CMK (cell line): Measurements from ENCODE around the gene SLC40A1.
"Not testable (repeated sequence)": the region's sequence is repeated elsewhere in the genome, so short reads cannot be mapped to it uniquely, and the experiment has no call there.

Experiments used
- DNase-seq: peaks from one replicate; pipeline ENCODE4 v3.0.0-alpha.2; 2010; ENCODE audit warnings: low read depth

The SLC40A1 gene, protein sequence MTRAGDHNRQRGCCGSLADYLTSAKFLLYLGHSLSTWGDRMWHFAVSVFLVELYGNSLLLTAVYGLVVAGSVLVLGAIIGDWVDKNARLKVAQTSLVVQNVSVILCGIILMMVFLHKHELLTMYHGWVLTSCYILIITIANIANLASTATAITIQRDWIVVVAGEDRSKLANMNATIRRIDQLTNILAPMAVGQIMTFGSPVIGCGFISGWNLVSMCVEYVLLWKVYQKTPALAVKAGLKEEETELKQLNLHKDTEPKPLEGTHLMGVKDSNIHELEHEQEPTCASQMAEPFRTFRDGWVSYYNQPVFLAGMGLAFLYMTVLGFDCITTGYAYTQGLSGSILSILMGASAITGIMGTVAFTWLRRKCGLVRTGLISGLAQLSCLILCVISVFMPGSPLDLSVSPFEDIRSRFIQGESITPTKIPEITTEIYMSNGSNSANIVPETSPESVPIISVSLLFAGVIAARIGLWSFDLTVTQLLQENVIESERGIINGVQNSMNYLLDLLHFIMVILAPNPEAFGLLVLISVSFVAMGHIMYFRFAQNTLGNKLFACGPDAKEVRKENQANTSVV

DNA sequence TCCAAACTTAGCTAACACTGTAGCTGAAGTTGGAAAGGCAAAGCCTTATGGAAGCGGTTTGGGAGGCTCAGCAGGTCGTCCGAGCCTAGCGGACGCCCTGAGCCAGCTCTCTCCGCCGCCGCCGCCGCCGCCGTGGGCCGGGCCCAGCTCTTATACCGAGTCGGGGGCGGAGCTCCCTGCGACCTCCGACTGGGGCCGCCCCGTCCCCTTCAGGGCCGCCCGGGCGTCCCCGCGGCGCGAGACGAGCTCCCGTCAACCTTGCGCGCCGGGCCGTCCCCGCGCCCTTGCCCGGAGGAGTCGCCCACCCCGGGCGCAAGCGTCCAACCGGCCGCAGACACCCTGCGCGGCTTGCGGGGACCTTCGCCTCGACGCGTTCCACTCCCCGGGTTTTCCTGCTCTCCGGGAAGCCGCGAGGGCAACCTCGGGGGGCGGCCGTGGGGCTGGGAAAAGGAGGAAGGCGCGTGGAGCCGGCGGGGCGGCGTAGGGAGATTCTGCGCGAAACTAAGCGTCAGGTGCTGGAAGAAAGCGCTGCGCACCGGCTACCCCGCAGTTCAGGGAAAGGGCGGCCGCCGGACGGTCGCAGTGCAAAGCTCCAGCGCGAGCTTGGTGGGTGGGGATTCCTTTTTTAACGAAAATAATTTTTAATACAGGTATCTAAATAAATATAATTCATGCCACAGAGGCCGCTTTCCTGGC, at the start of gene SLC40A1:
Gene SLC40A1, minus strand, starts transcription at position 129 of the 696 bp plus-strand sequence. CDS start 326 bp downstream, outside the sequence.
- no peak for DNase-seq

DNA sequence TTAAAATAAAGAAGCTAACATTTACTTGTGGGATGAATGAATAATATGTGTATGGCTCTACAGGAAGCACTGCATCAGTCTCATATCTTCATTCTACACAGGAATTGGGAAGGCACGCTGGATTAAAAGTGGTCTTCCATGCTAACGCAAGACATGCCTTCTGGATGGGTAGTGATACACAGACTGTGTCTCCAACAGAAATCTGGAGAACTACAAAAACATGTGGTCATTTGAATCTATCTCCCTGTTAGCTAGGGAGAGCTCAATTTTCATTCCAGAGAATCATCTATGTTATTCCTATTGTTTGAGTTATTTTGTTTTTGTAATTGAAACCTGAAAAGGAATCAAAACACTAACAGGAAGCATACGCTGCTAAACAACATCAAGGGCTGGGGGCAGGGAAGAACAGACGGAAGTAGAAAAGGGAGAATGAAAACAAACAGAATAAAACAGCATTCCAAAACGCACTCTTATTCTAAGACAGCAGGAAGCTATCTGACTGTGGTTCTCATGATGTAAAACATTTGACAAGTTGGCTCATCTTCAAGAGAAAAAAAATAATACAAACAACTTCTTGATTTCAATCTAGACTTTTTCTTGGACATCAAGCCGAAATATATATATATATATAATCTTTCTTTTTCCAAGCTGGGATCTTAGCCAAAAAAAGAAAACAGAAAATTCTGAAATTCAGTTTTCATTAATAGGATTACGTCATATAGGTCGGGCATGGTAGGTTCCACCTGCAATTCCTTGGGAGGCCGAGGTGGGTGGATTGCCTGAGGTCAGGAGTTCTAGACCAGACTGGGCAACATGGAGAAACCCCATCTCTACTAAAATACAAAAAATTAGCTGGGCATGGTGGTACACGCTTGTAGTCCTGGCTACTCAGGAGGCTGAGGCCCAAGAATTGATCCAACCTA, 49.2 kb upstream of the SLC40A1 start:
- DNase-seq = no peak

DNA sequence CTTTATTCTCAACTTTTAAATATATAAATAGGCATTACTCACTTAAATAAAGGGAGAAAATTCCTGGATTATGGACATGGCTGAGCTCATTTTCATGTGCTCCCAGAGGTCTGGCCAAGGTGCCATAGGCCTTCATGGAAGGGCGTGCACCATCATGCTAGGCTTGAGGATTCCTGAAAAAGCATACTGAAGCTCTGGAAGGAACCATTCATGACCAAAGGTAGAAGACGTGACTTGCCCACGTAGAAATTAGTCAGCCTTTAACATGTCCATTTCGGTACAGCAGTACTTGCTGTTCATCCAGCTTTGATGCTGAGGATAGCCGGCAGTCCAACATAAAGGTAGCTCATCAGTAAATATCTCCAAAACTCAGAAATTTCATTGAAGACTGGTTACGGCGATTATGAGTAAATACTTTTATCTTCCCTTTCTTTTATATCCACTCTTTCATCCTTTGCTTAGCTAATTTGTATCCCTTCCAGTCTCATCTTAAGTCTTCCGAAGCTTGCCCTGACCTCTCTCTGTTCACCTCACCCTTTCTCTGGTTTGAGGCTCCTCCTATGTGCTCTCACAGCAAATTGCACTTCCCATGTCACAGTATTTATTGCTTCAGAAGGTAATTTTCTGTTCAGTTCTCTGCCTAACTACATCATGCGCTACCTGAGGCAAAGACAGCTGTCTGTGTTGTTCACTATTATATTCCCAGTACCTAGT, 48.4 kb upstream of the SLC40A1 start:
- no peak for DNase-seq

DNA sequence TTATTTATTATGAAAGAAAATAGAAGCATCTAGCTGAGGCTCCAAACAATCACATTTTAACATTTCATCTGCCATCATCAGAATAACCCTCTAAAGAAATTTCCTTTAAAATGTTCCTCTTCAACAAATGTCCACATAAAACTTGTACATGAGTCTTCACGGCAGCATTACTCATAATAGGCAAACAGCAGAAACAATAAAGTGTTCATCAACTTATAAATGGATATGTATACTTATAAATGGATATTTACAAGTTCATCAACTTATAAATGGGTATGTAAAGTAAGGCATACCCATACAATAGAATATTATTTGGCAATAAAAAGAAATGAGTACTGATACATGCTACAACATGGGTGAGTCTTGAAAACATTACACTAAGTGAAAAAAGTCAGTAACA, 47.2 kb upstream of the SLC40A1 start:
- no peak for DNase-seq

DNA sequence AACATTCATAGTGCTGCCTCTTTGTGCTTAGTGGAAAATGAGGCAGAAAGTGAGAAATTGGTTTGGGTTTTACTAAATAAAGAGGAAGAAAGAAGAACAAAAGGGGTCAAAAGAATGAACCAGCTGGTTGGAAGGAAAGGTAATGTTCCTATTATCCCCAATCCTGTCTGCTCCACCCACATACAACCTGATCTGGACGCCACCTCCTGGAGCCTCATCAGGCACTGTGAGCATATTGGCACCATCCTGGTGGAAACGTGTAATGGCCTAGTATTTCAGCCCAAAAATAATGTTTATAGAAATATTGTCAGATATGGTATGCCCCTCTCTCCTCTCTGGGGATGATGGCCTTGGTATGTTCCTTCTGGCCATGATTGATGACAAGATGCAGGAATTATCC, 45.0 kb upstream of the SLC40A1 start:
- no peak for DNase-seq

DNA sequence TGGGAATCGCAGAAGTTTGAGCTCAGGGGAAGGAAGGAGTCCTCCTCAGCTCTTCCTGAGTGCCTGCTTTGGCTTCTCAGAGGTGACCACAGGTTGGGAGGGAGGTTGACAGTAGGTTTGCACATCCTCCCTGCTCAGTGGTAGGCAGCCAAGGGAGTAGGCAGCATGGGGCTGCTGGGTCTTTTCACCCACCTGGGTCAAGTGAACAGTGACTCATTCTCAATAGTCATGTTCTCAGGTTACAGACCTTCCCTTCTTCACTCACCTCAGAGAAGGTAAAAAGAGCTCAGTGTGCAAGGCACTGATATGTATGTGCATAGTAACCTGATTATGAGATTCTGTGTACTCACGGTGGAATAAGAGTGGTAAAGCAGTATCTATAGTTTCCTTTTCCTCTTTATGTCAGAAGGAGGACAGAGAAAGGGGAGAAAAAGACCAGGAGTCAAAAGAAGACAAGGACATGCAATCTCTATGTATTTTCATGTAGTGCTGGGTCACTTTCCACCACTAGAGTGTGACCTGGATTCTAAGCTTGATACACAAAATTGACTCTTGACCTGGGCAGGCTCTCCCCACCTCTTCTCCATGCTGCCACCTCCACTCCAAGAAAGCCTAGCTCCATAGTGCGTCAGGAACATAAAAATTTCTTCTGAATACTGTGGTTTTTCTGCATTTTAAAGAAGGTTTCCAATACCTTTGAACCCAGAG, 44.2 kb upstream of the SLC40A1 start:
- DNase-seq = no peak

DNA sequence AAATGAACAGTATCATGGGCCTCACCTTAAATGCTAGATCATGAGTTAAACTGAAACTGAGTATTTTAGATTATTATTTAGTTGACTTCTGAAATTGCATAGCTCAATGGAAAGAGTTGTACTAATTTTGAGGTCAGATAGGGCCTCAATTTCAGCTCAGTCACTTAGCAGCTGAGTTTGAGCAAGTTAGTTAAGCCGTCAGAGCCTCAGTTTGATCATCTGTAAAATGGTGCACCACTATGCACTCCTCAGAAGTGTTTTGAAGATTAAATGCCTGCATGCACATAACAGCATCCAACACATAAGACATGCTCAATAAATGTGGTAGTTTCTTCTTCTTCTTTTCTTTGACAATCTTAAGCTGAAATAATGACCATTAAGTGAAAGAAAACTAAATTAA, 42.5 kb upstream of the SLC40A1 start:
- DNase-seq = no peak

DNA sequence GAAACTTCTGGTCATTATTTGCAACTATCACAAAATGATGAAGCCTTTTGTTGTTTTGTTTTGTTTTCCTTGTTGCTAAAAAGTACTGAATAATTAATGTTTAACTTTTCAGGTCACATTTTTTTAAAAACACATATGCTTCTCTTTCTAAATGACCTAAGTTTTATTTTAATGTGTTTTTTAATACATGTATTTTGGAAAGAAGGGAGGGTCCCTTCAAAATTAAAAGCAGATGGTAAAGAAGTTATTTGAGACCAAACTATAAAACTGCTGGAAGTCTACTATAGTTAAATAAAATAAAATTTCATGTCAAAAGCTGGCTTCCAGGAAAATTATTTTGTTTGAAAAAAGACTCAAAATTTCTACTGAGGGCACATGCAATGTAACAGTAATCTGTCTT, 41.2 kb upstream of the SLC40A1 start:
- DNase-seq = no peak

DNA sequence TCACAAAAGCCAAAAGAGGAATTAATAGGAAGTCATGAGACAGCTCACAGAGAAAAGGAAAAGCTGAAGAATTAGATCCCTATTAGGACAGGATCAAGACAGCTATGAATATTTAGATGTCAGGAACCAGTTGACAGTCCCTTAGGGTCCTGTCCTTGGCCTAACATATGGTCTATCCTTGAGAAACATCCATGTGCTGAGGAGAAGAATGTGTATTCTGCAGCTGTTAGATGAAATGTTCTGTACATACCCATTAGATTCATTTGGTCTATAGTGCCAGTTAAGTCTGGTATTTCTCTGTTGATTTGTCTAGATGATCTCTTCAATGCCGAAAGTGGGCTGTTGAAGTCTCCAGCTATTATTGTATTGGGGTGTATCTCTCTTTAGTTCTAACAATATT, 37.6 kb upstream of the SLC40A1 start:
- no peak for DNase-seq

DNA sequence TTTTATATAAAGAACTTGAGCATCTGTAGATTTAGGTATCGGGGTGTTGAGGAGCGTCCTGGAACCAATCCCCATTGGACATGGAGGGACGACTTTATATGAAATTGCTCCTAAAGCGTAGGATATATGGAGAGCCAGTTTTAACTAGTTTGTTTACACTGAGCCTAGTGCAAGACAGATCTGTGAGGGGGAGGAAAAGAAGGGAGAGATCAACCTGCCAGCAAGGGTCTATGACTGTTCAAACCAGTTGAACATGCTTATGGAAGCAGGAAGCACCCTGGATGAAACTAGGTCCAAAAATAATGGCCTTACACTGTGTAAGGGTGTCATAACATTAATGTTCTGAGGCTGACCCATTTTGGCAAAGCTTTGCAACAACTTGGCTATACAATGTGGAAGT, 34.0 kb upstream of the SLC40A1 start:
- no peak for DNase-seq

DNA sequence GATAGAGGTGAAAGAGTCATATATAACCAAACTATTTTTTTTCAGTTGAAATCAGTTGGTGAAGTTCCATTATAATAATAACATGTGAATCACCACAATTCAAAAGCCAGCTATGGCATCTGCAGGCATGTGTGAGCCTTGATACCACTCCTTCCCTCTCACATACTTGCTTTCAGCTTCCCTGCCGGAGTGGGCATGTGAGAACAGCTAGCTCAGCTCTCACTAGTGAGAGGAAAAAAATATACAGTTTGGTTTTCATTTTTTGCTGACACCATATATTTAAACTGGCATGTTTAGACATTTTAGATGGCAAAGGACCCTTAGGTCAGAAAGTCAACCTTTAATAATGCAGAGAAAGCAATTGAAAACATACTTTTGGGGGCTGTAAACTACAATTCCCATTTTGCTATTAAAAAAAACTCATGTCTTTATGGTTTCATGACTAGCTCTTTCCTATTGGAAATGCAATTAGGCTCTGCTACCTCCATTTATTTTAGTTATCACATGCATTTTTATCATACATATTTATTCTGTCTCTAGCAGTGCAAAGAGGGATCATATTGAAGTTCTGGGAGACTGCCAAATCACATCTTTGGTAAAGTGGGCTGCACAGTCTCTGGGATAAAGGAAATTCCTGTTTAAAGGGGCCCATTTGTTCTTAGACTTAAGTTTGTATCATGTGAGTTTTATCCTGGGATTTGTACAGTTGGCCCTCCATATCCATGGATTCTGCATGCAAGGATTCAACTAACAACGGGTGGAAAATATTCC, 33.2 kb upstream of the SLC40A1 start:
- DNase-seq = no peak

DNA sequence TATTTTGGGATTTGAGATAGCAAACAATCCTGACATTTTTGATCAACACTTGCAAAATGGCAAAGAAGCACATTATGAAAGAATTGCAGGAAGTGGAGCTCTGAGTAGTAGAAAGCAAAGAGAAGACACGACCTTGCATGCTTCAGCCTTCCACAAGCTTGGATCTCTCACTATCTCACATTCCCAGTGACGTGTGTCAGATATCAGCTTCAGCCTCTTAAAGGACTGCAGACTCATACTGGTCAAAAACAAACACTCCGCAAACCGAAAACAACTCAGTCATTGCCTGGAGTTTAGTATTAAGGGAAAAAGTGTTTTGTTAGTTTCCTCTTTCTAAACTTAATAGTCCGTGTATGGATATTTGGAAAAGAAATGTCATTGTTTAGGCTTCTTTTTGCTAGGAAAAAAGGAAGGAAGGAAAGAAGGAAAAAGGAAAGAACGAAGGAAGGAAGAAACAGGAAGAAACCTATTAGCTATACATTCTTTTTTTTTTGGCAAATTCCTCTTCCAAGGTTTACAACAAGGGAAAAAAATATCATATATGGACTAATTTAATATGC, 32.6 kb upstream of the SLC40A1 start:
- no peak for DNase-seq

DNA sequence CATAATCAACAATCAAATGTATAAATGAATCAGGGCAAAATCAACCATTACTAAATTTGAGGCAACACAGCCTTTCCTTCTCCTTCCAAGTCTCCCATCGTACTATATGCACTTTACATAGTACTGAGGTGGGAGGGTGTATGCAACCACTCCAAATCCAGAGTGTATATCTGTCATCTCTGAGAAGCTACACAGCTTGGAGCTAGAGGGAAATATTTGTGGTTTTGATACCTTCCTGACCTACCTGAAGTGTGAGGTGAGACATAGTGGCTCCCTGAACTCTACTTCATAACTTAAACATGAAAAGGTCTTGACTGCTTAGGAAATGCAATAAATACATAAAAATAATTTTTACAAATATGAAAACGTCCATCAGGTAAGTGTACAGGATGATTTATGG, 30.1 kb upstream of the SLC40A1 start:
- no peak for DNase-seq

DNA sequence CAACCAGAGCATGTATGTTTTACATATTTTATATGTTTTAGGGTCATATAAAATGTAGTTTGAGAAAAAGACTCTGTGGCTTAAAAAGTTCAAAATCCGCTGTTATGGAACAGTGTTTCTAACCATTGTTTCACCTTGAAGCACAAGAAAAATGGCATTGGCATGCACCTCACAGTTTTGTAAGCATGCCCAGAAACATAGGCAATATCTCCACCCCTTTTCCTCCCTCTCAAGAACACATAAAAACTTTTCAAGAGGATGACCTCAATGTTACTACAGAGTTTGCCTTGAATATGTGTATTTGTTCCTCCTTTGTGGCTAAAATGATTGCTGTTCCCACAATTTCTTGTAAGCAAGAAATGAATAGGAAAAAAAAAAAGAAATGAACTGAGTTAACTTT, 29.3 kb upstream of the SLC40A1 start:
- no peak for DNase-seq

DNA sequence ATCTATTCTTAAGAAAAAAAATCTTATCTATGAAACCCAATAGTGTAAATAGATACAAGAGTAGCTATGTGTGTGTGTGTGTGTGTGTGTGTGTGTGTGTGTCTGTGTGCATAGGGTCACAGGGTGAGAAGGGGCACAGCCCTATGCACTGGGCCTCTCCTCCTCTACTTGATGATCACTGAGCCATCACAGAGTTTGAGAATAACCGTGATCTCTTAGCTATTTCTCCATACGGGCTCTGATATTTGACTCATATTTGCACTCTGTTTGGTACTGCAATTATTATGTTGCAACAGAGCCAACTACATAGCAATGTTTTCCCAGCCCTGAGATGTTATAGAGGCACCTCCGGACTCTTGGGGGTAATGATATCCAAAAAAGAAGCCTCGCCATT, 28.8 kb upstream of the SLC40A1 start:
- DNase-seq = no peak

DNA sequence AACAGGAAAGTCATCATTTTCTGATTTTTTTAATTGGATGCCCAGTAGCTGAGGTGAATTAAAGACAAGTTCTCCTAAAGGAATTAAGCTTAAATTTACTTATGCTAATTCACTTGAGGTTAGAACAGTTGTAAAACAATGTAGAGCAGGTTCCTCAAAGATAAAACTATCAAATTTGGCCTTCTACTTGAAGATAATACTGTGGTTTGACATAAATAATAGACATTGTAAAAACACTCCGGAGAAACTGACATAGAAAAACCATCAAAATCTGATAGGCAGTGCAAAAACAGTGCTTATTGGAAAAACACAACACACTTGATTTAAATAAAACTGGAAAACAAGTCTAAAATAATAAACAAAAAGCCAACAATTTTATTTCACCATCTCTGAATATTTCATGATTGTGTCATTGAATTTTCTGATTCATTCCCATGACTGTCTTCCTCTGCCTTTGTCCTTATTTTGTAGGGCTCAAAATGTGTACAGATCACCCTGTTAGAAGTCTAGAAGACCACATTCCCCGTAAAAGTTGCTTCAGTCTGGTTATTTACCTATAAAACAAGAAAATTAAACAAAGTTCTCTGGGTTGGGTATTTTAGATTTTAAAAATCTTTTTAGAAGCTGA, 28.3 kb upstream of the SLC40A1 start:
- no peak for DNase-seq

DNA sequence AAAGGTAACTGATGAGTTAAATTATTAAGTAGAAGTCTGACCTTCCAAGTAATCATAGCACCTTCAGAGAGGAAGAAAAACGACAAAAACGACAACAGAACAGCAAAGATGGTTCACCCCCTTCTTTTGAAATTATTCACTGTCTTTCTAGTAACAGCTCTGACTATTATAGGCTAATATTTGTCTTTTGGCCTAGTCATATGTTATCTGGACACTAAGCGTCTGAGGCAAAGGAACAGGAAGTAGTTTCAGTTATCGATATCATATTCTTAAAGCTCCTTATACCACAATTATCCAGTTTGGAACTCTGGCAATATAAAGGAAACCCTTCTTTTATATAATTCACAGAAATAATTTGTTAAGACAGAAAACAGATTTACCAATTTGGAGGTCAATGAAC, 27.6 kb upstream of the SLC40A1 start:
- no peak for DNase-seq

DNA sequence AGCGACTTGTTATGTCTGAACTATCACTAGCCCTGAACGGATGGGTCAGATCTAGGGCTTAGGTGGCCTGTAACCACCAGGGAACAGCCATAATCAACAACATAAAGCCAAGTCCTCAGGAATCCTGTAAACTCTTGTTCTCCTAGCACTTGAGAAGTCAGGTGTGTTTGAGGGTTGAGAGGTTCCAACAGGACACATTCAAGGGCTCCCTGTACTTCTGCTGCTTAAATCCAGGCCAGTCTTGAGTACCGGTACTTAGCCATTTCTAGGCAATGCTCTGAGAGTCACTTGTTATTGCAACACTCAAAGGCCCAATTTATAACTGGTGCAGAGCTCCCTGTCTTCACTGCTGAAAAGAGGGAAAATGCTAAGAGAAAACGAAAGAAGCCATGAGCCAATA, 21.6 kb upstream of the SLC40A1 start:
- DNase-seq = no peak

DNA sequence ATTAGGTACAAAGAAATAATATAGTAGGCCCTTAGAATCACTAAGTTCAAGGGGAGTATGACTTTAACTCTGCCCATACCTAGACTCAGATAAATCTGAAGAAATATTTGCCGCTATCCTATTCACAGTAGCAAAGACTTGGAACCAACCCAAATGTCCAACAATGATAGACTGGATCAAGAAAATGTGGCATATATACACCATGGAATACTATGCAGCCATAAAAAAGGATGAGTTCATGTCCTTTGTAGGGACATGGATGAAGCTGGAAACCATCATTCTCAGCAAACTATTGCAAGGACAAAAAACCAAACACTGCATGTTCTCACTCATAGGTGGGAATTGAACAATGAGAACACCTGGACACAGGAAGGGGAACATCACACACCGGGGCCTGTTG, 21.1 kb upstream of the SLC40A1 start:
- not testable (repeated sequence) for DNase-seq
